ENCODE results near the gene NDUFB3.
"Not testable (repeated sequence)": the region's sequence is repeated elsewhere in the genome, so short reads cannot be mapped to it uniquely, and the experiment has no call there.

Gene NDUFB3

DNA sequence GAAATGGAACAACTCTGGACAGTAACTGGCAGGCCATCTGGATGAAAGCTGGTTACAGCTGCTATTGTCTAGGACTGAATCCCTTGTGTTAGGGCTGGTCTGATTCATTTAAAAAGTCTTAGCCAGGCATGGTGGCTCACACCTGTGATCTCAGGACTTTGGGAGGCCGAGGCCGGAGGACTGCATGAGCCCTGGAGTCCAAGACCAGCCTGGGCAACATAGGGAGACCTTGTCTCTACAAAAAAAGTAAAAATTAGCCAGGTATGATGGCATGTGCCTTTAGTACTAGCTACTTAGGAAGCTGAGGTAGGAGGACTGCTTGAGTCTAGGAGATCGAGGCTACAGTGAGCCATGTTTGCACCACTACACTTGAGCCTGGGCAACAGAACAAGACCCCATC is 28.7 kb downstream of the NDUFB3 start:
- no peak for DNase-seq

DNA sequence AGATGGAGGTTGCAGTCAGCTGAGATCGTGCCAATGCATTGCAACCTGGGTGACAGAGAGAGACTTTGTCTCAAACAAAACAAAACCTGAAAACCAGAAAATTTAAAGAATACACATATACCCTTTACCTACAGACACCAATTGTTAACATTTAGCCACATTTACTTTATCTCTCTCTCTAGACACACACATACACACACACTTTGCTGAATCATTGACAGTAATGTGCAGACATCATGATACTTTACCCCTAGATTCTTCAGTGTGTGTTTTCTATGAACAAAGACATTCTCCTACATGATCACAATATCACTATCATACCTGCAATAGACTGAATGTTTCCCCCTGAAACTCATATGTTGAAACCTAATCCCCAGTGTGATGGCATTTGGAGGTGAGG is 34.0 kb downstream of the NDUFB3 start:
- no peak for DNase-seq

DNA sequence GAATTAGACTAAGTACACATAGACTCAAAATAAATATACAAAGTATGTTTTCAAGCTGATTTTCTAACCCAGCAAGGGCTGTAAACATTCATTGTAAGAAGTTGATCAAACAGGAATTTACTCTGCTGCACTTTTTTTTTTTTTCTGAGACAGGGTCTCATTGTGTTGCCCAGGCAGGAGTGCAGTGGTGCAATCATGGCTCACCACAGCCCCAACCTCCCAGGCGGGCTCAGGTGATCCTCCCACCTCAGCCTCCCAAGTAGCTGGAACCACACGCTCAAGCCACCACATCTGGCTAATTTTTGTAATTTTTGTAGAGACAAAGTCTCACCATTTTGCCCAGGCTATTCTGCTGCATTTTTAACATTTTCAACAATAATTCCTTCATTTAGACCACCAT is 35.8 kb downstream of the NDUFB3 start:
- no peak for DNase-seq

DNA sequence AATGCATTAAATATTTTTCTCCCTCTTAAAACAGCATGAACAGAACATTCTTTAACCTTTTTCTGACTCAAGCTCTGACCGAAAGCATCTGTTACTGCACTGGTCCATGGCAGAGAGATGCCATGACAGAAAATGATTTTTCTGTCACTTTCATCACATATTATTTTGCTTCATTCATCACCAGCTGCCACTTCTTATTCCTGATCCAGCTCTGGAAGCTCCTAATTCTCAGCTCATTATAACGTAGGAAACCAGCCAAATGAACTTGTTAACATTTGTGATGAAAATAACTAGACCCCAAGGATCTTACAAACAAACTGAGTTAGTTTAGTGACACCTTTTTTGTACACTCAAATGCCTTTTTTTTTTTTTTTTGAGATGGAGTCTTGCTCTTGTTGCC is 36.5 kb downstream of the NDUFB3 start:
- no peak for DNase-seq

DNA sequence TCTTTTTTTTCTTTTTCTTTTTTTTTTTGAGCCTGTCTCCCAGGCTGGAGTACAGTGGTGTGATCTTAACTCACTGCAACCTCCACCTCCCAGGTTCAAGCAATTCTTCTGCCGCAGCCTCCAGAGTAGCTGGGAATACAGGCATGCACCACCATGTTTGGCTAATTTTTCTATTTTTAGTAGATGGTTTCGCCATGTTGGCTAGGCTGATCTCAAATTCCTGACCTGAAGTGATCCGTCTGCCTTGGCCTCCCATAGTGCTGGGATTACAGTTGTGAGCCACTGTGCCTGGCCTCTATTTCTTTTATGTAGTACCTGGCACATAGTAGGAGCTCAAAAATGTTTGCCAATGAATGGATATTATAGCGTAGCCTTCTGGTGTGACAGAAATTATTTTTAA is 37.4 kb downstream of the NDUFB3 start:
- no peak for DNase-seq

DNA sequence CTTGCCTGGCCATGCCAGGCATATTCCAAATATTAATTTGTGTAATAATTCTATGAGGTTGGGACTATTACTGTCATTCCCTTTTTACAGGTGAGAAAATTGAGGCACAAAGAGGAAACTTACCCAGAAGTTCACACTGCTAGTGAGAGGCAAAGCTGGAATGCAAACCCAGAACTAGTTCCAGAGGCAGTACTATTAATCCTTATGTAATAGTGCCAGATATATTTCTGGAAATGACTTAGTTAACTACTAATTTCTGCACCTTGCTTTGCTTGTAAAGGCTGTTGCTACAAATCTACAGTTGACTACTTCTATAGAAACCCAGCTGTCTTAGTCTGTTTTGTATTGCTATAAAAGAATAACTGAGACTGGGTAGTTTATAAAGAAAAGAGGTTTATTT is 38.8 kb downstream of the NDUFB3 start:
- DNase-seq: no peak

DNA sequence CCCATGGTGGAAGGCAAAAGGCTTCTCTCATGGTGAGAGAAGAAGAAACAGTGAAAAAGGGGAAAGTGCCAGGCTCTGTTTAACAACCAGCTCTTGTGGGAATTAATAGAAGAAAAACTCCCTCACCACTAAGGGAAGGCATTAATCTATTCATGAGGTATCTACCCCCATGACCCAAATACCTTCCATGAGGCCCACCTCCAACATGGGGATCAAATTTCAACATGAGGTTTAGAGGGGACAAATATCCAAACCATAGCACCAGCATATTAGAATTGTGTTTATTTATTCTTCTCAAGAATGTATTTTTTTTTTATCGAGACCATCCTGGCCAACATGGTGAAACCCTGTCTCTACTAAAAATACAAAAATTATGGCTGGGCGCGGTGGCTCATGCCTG is 39.3 kb downstream of the NDUFB3 start:
- DNase-seq: no peak

DNA sequence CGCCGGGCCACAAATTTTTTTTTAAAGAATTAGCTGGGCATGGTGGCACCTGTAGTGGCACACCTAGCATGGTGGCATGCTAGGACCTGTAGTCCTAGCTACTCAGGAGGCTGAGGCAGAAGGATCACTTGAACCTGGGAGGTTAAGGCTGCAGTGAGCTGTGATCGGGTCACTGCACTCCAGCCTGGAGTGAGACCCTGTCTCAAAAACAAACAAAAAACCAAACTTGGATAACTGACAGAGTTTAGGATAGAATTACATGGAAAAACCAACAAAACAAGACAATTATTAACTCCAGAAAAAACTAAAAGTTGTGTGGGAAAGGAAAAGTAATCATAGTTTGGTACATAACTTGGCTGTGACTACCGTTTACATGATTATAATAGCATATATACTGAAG is 42.5 kb downstream of the NDUFB3 start:
- DNase-seq: no peak

DNA sequence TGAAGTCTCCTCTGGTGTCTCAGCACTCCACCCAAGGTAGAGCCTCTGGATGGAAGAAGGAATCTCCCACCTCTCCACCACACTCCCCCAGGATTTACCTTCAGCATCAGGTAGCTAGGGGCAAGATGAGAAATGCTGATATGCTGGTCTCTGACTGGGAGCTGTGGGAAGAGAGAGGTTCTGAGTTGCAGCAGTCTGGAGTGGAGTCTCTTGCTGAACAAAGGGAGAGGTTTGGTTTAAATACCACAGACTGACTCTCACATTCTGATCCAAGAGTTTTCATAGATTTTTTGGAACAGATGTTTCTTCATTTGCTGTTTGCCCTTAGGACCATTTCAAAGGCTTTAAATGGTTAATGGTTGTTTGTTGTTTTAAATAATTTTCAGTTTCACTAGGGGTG is 43.0 kb downstream of the NDUFB3 start:
- DNase-seq: no peak

DNA sequence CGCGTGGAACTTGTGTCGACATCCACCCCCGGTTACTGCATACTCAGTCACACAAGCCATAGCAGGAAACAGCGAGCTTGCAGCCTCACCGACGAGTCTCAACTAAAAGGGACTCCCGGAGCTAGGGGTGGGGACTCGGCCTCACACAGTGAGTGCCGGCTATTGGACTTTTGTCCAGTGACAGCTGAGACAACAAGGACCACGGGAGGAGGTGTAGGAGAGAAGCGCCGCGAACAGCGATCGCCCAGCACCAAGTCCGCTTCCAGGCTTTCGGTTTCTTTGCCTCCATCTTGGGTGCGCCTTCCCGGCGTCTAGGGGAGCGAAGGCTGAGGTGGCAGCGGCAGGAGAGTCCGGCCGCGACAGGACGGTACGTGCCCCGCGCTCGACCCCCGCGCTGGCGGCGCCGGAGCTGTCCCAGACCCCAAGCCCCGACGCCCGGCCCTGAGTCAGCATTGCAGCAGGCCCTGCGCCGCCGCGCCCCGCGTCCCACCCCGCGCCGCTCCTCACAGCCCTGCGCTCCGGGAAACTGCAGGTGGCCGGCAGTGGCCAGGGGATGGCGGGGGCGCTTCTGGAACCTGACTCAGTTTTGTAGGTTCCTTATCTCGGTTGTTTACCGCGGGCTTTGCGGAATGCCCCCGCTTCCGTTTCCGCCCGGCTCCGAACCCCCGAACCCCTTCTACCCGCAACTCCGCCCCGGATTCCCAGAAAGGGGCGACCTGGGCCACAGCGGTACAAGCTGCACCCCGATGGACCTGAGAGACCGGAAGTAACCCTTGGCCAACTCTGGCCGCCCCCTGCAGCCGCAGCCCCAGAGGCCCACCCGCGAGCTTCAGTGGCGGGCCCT is 44.5 kb downstream of the NDUFB3 start, which contains the start of gene CFLAR:
Gene CFLAR, plus strand, starts transcription at position 50 of the 844 bp plus-strand sequence. CDS start 13,702 bp downstream, outside the sequence.
- peak; percentile 18 for DNase-seq

DNA sequence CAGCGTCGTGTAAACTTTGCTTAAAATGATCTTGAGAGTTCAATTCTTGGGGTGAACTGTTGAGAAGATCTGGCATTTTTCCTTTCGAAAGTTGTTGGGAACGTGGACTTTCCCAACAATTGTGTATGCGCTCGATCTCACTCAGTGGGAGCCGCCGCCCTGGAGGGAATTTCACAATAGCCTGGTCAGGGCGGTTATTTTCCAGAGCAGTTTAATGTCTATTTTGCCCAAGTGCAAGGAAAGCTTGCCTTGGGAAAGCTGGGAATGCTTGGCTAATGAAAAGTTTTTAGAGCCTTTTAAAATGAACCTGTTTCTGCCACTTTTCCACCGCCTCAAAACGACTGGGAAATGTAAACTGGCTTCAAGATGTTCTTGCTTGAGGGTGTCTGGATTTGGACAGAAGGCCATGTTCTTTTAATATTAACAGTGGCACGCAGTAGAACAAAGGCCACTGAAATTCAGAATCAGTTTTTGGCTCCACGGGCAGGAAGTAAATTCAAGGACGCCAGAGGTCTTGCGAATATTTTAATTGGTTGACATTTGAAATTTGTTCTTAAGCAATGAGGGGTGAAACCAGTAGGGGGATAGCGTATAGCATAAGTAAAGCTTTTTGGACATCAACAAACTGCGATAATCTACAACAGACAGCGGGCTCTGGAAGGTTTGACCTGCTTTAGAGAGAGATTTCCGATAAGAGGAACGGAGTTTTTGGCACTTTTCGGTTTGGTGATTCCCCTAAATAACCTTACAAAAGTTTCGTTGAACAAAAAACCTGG is 45.3 kb downstream of the NDUFB3 start:
- DNase-seq: peak; percentile 19

DNA sequence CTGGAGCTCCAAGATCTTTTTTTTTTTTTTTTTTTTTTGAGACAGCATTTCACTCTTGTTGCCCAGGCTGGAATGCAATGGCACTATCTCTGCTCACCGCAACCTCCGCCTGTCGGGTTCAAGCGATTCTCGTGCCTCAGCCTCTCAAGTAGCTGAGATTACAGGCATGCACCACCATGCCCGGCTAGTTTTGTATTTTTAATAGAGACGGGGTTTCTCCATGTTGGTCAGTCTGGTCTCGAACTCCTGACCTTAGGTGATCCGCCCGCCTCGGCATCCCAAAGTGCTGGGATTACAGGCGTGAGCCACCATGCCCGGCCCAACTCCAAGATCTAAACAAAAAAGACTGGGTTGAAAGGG is 45.9 kb downstream of the NDUFB3 start:
- not testable (repeated sequence) for DNase-seq

DNA sequence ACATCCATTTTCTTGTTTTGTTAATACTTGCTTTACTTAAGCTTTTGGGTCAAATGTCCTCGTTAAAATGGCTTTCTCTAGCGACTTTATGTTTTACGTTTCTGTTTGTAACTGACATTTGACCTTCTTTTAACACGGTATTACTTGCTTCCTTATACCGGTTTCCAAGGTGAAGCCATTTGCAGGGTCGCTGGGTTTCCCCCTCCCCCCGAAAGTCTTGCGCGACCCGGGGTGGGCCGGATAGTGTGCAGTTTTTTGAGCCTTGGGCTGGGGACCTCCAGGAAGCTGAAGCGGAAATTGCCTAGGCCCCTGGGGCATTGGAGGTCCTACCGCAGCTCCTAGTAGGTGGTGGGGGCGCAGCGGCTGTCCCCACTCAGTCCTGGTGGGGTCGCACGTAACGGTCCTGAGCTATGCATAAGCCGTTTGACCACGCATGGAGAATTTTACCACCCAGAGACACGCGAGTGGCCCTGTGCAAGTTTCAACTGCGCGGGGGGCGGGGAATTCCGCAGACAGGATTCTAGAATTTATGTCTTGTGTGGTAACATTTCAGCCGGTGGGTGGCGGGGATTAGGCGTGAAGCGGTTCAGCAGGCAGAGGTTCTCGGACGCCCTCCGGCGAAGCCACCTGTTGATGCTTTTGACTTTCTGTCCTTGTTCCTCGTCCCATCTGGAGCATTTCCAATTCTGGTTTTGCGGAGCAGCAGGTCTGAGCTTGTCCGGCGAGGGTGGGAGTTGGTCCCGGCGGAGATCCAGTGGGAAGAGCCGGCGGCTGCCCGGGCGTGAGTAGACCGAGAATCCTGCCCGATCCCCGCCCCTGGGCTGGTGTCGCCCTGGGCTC is 46.5 kb downstream of the NDUFB3 start:
- peak; percentile 86 for DNase-seq

DNA sequence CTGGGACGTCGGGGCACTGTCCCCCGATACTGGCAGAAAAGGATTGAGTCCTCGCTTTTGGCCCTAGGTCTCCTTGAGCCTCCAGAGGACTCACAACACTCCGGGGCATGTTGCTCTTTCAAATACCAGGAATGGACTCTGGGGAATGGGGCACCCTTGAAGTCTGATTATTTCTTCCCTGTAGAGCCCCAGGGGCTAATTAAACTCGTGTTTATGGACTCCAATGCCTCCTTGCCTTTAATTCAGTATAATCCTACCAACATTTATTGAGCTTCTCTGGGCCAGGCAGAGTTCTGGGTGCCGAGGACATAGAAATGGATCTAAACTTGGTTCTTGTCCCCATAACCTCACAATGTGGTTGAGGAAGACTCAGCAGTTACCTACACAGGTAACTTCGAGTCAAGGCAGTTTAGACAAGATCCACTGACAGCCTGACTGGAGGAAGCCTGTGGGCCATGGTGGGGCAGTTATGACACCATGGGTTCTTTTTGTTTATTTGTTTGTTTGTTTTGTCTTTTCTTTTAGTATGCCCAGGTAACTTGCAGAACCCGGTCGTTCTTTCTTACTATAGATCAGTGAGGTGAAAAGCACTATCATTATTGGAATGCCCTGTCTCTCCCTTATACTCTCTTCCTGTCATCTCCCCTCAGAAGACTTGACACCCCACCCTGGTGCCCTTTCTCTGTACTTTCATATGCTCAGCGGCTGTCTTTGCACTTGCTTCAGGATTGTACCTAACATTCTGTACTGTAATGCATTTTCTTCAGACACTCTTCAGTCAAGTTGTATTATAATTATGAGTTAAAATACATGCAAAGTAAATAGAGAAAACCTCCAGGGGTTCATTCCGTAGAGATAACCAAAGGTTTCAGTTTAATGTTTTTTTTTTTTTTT is 47.4 kb downstream of the NDUFB3 start:
- no peak for DNase-seq

DNA sequence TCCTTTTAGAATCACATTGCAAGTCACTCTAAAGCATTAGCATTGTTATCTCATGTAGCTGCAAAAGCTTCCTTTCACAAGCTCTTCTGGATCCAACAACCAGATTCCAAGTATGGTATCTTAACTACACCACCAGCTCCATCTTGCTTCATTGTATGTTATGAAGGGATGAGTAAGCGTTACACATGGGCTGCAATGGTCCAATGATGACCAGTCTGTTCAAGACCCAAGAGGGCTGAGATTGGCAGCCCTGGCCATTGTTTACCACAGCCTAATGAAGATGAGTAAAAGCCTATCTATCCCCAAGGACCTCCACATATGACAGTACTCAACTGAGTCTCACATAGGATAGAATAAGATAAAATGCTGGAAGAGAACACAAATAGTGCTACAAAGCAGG is 50.5 kb downstream of the NDUFB3 start:
- no peak for DNase-seq

DNA sequence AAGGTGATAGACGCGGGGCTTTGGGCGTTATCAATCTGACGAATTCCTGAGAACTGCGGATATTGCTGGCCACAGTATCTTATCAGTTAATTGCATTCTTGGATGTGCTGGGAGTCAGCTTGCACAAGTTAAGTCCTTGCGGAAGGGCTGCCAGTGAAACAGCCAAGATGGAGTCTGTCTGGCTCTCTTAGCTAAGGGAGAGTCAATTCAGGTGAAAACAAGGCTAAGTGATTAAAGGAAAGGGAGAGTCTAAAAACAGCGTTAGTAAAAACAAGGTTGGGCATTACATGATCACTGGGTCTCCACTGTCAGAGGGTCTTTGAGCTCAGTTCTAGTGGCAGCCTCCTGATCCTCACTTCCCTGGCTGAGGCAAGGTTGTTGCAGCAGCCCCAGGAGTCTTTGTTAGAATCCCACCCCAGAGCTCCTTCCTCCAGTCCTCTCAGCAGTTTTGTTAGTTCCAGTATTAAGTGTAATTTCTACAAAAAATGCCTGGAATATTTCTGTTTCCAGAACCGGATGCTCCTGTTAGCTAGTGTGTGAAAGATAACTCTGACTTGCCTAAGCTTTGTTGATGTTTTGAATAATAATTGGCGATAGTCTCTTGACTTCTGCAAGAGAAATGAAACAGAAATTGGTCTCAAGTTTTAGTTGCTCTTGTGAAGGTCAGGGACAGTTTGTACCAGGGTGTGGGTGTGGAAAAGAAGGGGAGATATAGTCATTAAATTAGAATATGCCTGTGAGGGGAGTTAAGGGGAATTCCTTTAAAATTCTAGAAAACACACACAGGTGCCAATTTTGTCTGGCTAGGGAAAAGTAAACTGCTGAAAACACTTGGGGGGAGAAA is 54.7 kb downstream of the NDUFB3 start:
- no peak for DNase-seq

DNA sequence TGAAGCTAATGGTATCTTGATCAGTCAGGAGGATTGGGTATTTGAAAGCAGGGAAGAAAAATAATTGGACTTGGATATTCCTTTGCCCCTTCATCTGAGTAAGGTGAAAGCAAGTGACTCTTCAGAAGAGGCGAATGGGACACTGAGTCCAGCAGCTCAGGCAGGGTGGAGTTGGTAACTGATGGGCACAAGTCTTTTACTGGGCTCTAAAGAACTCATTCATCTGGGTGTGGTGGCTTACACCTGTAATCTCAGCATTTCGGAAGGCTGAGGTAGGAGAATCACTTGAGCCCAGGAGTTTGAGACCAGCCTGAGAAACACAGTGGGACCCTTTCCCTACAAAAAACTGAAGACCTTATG is 55.3 kb downstream of the NDUFB3 start:
- DNase-seq: no peak

DNA sequence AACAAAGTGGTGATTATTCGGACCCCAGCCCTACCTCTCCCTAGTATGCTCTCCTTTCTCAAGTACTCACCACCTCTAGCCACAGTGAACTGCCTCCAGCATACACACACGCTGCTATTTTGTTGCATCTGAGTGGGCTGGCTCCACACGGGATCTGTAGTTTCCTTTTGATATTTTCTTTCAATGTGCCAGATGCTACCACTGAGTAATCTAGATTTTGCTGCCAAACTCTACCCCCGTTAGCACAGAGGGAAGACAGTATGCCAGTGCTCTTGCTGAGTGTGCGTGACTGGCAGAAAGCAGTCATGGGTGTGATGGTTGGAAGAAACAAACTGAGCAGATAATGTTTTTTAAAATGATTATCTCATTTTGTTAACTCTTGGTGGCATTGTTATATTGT is 55.8 kb downstream of the NDUFB3 start:
- no peak for DNase-seq

DNA sequence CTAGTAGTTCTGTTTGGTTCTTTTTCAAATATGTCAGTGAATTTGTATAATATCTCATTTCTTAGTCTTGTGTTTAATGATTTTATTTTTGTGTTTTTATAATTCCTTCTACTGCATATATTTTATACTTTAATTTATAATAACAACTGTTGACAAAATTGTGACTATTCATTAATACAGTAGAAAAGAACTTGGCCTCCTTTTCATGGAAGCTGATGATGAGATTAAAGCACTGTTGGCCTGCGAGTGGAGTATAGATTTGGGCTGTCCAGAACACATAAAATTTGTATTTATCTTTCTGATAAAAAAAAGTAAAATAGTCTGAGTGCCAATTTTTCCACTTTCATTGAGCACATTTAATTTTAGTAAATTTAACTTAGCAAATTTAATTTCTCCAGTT is 56.2 kb downstream of the NDUFB3 start:
- DNase-seq: no peak

DNA sequence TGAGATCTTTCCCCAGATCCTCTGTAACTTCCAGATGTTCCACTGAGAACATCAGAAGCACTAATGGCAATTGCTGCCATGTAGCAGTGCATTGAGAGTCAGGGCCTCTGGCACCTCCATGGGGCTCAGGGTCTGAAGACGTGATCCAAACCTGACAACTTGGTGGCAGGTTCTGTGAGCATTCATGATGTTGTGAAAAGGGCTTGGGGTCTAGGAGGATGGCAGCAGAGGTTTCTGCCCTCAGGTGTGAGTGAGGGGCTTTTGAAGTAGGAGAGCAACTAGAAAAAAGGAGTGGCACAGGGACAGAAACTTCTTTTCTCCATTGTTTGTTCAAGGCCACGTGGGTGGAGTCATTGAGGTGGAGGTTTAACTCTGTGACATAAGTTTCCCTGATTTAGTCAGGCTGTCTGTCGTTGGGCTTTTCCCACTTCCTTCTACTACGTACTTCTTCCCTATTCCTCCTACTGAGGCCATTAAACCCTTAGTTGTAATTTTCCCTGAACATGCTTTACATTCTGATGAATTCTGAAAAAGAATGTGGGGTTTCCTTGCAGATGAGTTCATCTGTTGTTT is 57.2 kb downstream of the NDUFB3 start:
- no peak for DNase-seq

Data from NCI-H1105 (cell line).